GM20000 (cell line): Measurements from ENCODE around the gene MAP3K7.

ENCODE experiments used
- DNase-seq: peaks from one replicate; pipeline ENCODE4 v3.0.0; 2012; ENCODE audit warnings: low spot score
- CTCF ChIP-seq: IDR thresholded peaks from 2 replicates; pipeline ENCODE4 v1.5.1; 2012; ENCODE audit warnings: mild to moderate bottlenecking, control low read depth; ENCODE audit errors: extremely low read depth, missing control alignments

Gene MAP3K7

GRCh38 chr6:90610301-90610750, 23.5 kb upstream of the MAP3K7 start:
- DNase-seq, result peak; percentile 25
- no peak for TF ChIP-seq CTCF

GRCh38 chr6:90605749-90606340, 19.0 kb upstream of the MAP3K7 start:
- no peak for TF ChIP-seq CTCF
- DNase-seq, result no peak

- DNase-seq, result no peak
- TF ChIP-seq CTCF, result no peak
Measured at GRCh38 chr6:90604546-90604945, 17.7 kb upstream of the MAP3K7 start.

- DNase-seq, result no peak
- TF ChIP-seq CTCF, result no peak
Measured at GRCh38 chr6:90599151-90599550, 12.3 kb upstream of the MAP3K7 start.

GRCh38 chr6:90598192-90598951, 11.5 kb upstream of the MAP3K7 start:
- DNase-seq, result no peak
- TF ChIP-seq CTCF, result no peak

GRCh38 chr6:90596967-90597539, 10.2 kb upstream of the MAP3K7 start:
- DNase-seq, result no peak
- TF ChIP-seq CTCF, result no peak

GRCh38 chr6:90595854-90596253, 9.0 kb upstream of the MAP3K7 start:
- no peak for DNase-seq
- TF ChIP-seq CTCF, result no peak
